Stomach (tissue), 4 donors: ENCODE measurements around the gene CTF1.

Source experiments
- EP300 ChIP-seq: sonication (generic); formaldehyde crosslinking; IDR thresholded peaks from one replicate; pipeline ENCODE4 v1.6.1; 2017; ENCODE audit warnings: antibody characterized with exemption
- POLR2A ChIP-seq, 4 donors: fragments of 450-650 bp; IDR thresholded peaks; one replicate each; pipeline ENCODE4 v1.6.1; 2016; ENCODE audit warnings: antibody characterized with exemption in 4 of 4, control low read depth in 2 of 4, mild to moderate bottlenecking in 1 of 4, moderate library complexity in 1 of 4
- TF ChIP-seq, protein P1 (sequence below), 7 experiments: fragments of 450-650 bp in 4 of 7; fragments of 200-600 bp in 3 of 7; sonication (generic) in 3 of 7; IDR thresholded peaks; one replicate each; pipeline ENCODE4 v1.5.1; 2016 to 2019; ENCODE audit warnings: antibody characterized with exemption in 7 of 7, control low read depth in 2 of 7, mild to moderate bottlenecking in 1 of 7

DNA sequence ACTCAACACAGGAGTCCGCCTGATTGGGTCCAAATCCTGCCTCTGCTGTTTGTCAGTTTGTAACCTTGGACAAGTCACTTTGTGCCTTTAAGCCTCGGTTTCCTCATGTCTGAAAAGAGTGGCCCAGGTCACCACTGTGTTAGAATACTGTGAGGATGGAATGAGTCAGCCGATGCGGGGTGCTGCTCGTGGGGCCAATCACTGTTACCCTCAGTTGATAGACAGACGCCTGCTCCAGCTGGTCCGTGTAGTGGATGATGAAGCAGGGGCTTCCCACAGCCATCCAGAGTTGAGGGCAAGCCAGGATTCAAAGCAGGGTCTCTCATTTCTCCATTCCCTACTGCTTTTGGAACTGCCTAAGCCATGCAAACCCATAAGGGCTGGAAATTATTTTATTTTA, 32.8 kb downstream of the CTF1 start:
- TF ChIP-seq, protein P1, sequence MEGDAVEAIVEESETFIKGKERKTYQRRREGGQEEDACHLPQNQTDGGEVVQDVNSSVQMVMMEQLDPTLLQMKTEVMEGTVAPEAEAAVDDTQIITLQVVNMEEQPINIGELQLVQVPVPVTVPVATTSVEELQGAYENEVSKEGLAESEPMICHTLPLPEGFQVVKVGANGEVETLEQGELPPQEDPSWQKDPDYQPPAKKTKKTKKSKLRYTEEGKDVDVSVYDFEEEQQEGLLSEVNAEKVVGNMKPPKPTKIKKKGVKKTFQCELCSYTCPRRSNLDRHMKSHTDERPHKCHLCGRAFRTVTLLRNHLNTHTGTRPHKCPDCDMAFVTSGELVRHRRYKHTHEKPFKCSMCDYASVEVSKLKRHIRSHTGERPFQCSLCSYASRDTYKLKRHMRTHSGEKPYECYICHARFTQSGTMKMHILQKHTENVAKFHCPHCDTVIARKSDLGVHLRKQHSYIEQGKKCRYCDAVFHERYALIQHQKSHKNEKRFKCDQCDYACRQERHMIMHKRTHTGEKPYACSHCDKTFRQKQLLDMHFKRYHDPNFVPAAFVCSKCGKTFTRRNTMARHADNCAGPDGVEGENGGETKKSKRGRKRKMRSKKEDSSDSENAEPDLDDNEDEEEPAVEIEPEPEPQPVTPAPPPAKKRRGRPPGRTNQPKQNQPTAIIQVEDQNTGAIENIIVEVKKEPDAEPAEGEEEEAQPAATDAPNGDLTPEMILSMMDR (IDR thresholded peaks at IDR 0.05) = no peak
- TF ChIP-seq POLR2A (IDR thresholded peaks at IDR 0.05) (no peak), EP300 (no peak)
